ENCODE data around the gene REEP6. TPM values are rescaled to one million over a fixed set of nuclear protein-coding genes. Genes with fewer than 3 reads are reported as not detected.
A peak's percentile ranks its signal among the peaks of the same experiment; 100 is the strongest.

Gene REEP6
- total and polyA plus RNA-seq, 2 of the 4 experiments (the other 2 are of a cell fraction): 1.3 to 2.2 TPM

- Histone ChIP-seq H2BK120ac (ENCODE audit: low read depth, low read length) (no peak overlapping the region), H3K79me1 (ENCODE audit: low read depth in 1 of 2, low read length in 2 of 2) (no peaks in the 10 kb centered on the region), H3K23ac (ENCODE audit: low read depth, low read length) (no peak overlapping the region), H4K91ac (ENCODE audit: insufficient read depth, low read depth, low read length) (no peak overlapping the region), H3K14ac (replicated peaks; ENCODE audit: low read depth, low read length) (no peak overlapping the region), H3K4me2 (ENCODE audit: low read depth, low read length) (no peak overlapping the region), H4K5ac (ENCODE audit: low read depth, low read length) (no peak overlapping the region), H3K4ac (ENCODE audit: low read depth, low read length) (no peak overlapping the region), H3K18ac (ENCODE audit: low read depth, low read length) (no peak overlapping the region), H2BK5ac (ENCODE audit: low read depth, low read length, poor library complexity, severe bottlenecking) (no peak overlapping the region), H4K8ac (ENCODE audit: low read depth in 2 of 2, low read length in 2 of 2) (no peak overlapping the region), H3K4me3 (ENCODE audit: insufficient read depth, low read depth, low read length) (no peak overlapping the region), H3K4me1 (ENCODE audit: control insufficient read depth, insufficient read depth, low read length) (no peaks in the 10 kb centered on the region; the same call in 1 of the 2 replicates), H2BK15ac (ENCODE audit: low read depth, low read length) (no peak overlapping the region), H4K20me1 (ENCODE audit: insufficient read depth, low read length) (0 out of 2 replicates have a peak, but pooled peaks cover 7% of the 10 kb centered on the region), H2AFZ (replicated peaks; ENCODE audit: low read length, poor library complexity) (no peak overlapping the region), H3K56ac (ENCODE audit: extremely low read depth, insufficient read depth, low read length) (no peak overlapping the region), H3K9me1 (ENCODE audit: insufficient read depth, low read length) (peaks cover 4% of the 10 kb centered on the region; the same call in 1 of the 2 replicates), H3K27me3 (ENCODE audit: control insufficient read depth, insufficient read depth, low read length) (peaks cover 34% of the 10 kb centered on the region), H2AK5ac (ENCODE audit: low read depth, low read length) (no peak overlapping the region), H3K9ac (ENCODE audit: low read depth, low read length) (no peak overlapping the region), H2AK9ac (replicated peaks; ENCODE audit: low read depth, low read length, poor library complexity) (no peak overlapping the region), H3K9me3 (ENCODE audit: control insufficient read depth, insufficient read depth, low read length) (no peaks in the 10 kb centered on the region), H3K27ac (ENCODE audit: insufficient read depth, low read length) (no peak overlapping the region), H3K36me3 (ENCODE audit: control insufficient read depth, insufficient read depth, low read length) (no peaks in the 10 kb centered on the region), H2BK20ac (ENCODE audit: low read depth, low read length) (no peak overlapping the region)
- BruUV-seq (replicated peaks): no TSS peak
- in situ Hi-C loops (cut with MboI; ENCODE audit: low sequenced_read_pairs) (no loop called here), intact Hi-C loops (cut with micrococcal nuclease) (no loop called here), dilution Hi-C loops (cut with HindIII; ENCODE audit: low sequenced_read_pairs, unreplicated experiment) (no loop called here)
- TF ChIP-seq FOS (IDR thresholded peaks at IDR 0.05; ENCODE audit: low read depth, low read length) (no peak), MAZ (IDR thresholded peaks at IDR 0.05; ENCODE audit: borderline replicate concordance, low read depth, low read length) (no peak), CHD1 (IDR thresholded peaks at IDR 0.05; ENCODE audit: low read depth, low read length) (no peak), MAFK (IDR thresholded peaks at IDR 0.05; ENCODE audit: low read depth, low read length) (no peak), BHLHE40 (IDR thresholded peaks at IDR 0.05; ENCODE audit: low read depth, low read length) (no peak), ELK1 (IDR thresholded peaks at IDR 0.05; ENCODE audit: borderline replicate concordance, low read depth, low read length) (no peak), RCOR1 (IDR thresholded peaks at IDR 0.05; ENCODE audit: insufficient replicate concordance, low read length) (no peak), CTCF (conservative IDR thresholded peaks at IDR 0.05; ENCODE audit: low read depth, low read length) (no peak), RAD21 (IDR thresholded peaks at IDR 0.05; ENCODE audit: low read length) (no peak), SMC3 (IDR thresholded peaks at IDR 0.05; ENCODE audit: low read depth, low read length) (no peak), CEBPB (IDR thresholded peaks at IDR 0.05; ENCODE audit: low read depth, low read length) (no peak), POLR2A (IDR thresholded peaks at IDR 0.05; ENCODE audit: low read depth, low read length) (no peak), MXI1 (IDR thresholded peaks at IDR 0.05; ENCODE audit: borderline replicate concordance, low read depth, low read length) (no peak), USF2 (IDR thresholded peaks at IDR 0.05; ENCODE audit: low read depth, low read length) (no peak), RFX5 (IDR thresholded peaks at IDR 0.05; ENCODE audit: low read depth, low read length) (no peak), NFE2L2 (IDR thresholded peaks at IDR 0.05; ENCODE audit: low read depth, low read length) (no peak)
- ChIA-PET CTCF (no interaction called here), POLR2A (ENCODE audit: unreplicated experiment) (no interaction called here)
- WGBS, 2 experiments (ENCODE audit: extremely low coverage in 2 of 2, insufficient read length in 1 of 2): no CpG with 5 or more reads among the region's 14 CpGs
- no peak for DNase-seq
- peak; percentile 13; the same call in 1 of the 2 replicates for ATAC-seq (ENCODE audit: low read depth)
Observed at GRCh38 chr19:1521636-1522035, 30.7 kb downstream of the REEP6 start.
